ENCODE data around the gene JMJD4.

The JMJD4 gene

GRCh38 chr1:227749225-227749624 lies 14.1 kb upstream of the JMJD4 start:
- no peak for FAIRE-seq

DNA sequence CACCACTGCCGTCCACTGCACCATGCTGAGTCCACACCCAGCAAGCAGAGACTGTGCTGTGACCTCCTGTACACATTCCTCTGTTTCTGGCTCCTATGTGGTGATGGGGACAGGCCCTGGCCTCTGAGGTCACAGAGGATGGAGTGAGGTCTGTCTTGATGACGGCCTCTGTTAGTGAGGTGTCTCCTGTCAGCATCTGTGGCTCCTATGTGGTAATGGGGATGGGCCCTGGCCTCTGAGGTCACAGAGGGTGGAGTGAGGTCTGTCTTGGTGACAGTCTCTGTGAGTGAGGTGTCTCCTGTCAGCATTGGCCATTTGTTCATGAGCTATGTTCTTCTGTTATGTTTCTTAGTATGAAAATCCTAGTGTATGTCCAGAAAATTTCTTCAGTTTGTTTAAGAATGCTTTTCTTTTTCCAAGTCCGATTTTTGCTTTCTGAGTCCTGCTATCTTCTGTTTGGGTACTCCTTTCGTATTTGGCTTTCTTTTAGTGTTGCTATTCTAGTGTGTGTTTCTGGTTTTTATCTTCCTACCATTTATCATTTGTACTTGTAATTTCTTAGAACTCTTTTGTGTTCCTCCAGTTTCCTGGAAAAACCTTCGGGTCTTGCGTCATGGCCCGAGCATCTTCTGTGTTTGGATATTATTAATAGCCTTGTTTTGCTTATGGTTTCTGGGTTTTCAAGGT lies 13.5 kb upstream of the JMJD4 start:
- no peak for FAIRE-seq

DNA sequence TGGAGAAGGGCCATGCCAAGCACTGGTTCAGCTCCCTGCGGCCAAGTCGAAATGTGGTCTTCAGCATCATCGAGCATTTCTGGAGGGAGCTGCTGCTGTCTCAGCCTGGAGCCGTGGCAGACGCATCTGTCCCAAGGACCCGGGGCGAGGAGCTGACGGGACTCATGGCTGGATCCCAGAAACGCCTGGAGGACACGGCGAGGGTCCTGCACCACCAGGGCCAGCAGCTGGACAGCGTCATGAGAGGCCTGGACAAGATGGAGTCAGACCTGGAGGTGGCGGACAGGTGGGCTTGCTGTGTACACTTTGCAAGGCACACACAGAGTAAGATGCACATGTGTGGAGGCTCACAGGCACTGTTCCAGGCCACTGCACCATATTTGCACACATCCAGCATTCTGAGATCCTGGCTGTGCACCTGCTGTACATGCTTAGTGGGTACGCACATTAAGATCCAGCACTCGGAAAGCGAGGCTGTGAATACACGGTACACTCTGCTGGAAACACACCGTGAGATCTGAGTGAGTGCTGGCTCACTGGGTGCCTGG lies 12.9 kb upstream of the JMJD4 start:
- FAIRE-seq: no peak

DNA sequence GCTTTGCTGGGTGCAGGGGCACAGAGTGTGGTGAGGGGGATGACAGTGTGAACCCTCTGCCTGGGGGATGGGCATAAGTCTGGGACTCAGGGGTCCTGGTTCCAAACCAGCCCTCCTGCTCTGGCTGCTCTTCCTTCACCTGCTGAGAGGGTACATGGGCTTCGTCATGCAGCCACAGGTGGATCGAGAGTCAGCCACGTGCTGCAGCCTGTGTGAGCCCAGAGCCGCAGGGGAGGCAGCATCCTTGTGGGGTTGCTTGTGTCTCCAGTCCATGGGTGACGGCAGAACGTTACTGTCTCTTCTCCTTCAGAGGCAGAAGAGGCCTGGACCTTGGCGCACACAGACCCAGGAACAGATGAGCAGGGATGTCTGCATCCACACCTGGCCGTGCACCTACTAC lies 12.3 kb upstream of the JMJD4 start:
- FAIRE-seq: no peak

DNA sequence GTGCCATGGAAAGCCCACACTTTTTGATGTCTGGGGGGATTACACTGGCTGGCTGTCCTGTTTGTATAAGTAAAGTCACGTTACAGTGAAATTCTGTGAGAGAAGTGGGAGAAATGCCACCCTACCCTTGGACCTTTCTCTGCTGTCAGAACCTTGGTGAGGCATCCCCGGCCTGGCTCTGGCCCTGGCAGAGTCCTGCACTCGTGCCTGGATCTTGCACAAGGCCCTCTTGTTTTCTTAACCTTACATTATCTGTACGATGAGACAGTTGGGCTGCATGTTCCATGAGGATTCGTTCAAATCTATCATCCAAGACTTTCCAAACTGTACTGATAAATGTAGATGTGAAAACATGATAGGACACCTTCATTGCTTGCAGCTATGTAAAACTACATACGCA lies 11.6 kb upstream of the JMJD4 start:
- no peak for FAIRE-seq

DNA sequence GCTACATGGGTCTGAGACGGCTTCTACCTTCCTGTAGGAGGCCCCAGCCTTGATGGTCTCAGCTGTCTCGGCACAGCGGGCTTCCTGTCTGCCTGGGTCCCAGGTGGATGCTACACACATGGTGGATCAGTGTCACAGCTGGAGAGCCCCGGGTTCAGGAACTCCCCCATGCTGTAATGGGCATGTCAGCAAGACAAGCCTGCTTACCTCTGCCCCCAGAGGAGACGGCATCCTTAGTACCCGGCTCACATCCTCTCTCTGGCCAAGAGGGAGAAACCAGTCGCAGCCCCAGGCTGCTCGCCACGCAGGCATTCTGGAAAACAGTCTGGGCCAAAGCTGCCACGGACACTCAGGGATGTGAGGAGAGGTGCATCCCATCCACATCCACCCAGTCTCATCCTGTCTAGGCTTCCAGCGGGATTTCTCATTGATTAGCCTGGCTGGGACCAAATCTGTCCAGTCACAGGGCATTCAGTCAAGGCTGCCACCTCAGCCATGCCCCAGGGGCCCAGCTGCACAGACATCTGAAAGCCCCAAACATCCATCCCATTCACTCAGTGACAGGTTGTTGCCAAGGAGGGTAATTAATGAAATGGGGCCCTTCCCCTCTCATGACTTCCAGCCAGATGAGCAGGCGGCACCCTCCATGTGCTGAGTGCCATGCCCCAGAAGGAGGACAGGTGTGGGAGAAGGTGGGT lies 10.6 kb upstream of the JMJD4 start:
- FAIRE-seq: no peak

DNA sequence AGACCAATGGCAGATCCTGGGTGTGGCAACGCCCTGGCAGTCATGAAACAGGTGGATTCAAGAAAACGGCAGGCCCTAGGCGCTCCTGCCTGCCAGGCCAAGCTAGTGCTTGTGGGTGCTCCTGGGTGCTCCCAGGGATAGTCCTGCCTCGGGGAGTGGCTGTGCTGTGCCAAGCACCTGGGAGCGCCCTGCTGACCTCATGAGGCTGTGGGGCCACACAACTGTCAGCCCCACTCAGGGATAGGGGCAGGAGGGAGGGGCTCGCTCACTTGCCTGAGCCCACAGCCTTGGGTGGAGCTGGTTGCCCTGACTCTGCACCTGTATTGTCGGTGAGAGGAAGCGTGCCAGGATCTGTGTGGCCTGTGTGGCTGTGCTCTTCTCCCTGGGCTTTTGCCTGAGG lies 9.6 kb upstream of the JMJD4 start:
- FAIRE-seq: no peak

DNA sequence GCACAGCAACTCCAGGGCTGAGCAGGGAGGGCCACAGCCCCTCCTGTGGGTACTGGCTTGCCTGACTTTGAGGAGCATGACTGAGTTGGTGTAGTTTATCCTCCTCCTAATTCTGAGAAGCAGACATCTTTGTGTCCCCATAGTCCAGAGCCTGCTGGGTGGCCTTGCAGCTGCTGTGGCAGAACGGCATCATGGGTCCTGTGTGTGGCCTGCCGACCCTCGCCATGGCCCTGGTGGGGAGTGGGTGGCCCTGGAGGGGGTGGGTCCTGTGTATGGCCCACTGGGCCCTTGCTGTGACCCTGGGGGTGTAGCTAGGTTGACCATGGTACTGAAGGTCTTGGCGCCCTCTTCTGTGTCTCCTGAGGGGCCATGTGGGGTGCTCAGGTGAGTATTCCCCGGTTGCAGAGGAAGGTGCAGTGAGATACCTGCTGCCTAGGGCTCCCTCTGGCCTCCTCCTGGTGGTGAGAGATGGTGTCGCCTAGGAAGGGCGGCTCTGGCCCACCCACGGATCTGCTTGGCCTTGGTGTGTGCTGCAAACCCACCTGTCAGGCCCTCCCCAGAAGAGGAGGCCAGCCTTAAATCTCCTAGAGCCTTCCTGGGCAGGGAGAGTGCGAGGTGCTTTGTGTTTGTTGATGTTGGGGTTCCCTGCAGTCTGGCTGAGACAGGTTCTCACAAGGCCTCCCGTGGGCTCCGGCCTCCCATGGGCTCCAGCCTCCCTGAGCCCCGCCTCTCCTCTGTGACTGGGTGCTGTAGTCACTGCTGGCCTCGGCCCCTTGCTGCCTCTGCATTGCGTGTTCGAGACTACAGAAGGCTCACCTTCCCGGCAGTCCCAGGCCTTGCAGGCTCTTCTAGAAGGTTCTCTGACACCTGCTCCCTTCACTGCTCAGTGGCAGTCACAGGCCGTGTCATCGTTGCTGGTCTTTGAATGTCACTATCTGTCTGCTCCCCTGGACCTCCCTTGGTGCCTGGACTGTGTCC lies 7.9 kb upstream of the JMJD4 start:
- no peak for FAIRE-seq

DNA sequence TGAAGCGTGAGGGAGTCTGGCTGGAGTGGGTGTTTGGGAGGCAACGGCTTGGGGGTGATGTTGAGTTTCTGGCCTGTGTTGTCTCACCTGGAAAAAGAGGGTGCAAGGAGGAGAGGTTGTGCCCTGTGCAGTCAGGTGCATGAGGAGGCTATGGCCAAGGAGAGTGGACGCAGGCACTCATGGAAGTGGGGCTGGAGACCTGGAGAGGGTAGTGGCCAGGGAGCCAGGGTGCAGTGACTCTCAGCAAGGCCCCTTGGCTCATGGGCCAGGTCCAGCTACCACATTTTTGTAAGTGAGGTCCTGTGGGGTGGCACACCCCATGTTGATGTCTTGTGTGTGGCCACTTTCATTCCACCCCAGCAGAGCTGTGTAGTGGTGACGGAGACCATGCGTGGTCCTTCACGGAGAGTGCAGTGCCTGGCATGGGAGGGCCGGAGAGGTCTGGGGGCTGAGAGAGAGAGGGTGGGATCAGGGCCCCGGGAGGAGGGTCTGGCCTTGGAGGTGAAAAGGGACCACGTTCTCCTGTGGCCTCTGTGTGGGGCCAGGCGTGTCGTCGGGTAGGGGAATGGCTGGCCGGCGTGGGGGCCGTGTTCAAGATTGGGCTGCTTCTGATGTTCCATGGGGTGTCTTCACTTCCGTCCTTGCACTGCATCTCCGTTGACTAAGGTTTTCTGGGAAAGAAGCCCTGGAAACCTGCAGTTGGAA lies 6.2 kb upstream of the JMJD4 start:
- no peak for FAIRE-seq

DNA sequence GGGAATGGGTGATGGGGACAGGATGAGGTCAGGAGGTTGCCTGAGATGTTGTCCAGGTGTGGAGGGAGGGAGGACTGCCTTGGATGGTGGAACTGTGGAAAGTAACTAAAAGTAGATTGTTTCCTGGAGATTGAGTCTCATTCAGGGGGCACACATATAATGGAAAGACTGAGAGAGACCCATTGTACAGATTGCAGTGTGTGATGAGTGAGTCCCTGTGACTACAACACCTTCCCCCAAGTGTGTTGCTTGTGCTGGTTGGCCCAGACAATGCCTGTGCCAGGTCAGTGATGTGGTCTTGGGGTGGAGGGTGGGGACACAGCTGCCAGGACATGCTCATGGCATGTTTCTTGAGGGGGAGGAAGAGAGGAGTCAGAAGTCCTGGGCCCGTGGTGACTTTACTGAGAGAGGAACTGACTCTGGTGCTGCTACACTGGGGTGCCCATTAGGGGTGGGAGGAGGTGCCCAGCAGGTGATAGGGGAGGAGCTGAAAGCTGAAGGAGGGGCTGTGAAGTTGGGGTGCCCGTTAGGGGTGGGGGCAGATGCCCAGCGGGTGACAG lies 5.4 kb upstream of the JMJD4 start:
- FAIRE-seq: no peak

DNA sequence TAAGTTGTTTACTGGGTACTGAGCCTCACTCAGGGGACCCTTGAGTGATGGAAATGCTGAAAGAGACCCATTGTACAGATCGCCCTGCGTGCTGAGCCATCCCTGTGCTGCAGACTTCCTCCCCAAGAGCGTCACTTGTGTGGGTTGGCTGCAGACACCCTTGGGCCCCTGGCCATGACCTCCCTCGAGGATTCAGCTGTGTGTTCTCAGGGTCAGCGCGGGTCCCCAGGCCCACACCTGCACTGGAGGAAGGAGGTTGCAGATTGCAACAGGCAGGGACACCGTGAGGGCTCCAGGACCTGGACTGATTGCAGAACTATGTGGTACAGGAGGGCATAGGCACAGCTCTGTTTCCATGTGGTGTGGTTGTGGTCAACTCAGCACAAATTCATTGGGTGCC lies 4.5 kb upstream of the JMJD4 start:
- no peak for FAIRE-seq

- FAIRE-seq: no peak
Measured at GRCh38 chr1:227738820-227739219, 3.7 kb upstream of the JMJD4 start.

- no peak for FAIRE-seq
Measured at GRCh38 chr1:227736814-227737432, 1.8 kb upstream of the JMJD4 start.

DNA sequence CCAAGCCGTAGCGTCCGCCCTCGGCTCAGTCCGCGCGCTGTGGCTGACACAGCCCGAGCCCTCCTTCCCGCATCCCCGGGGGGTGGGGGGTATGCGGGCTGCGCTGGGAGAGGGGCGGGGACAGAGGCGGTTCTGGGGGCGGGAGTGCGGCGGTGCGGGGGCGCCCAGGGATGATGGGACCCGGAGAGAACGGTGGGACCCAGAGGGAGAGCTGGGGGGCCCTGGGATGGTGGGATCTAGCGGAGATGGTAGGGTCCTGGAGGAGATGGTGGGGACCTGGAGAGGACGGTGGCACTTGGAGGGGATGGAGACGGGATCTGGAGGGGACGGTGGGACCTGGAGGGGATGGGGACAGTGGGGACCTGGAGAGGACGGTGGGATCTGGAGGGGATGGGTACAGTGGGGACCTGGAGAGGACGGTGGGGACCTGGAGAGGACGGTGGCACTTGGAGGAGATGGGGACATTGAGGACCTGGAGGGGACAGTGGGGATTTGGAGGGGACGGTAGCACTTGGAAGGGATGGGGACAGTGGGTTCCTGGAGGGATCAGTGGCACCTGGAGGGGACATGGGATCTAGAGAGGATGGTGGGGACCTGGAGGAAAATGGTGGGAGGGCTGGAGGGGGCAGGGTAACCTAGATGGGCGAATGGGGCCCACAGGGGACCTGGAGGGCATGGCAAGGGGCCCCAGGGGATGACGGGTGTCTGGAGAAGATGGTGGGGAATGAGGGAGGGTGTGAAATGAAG lies 610 bp upstream of the JMJD4 start:
- FAIRE-seq: no peak

DNA sequence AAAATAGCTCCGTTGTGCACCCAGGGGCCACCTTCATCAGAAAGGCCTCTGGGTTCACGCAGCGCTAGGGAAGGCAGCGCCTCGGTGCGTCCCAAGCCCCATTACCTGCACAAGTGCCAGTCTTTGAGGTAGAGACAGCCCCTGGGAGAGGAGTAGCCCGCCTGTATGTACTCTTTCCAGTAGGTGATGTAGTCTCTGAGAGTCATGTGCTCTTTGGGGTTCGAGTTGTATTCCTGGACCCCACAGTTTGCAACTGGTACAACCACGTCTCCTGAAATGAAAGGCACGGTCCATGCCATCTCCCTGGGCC lies 601 bp downstream of the JMJD4 start:
- no peak for FAIRE-seq

DNA sequence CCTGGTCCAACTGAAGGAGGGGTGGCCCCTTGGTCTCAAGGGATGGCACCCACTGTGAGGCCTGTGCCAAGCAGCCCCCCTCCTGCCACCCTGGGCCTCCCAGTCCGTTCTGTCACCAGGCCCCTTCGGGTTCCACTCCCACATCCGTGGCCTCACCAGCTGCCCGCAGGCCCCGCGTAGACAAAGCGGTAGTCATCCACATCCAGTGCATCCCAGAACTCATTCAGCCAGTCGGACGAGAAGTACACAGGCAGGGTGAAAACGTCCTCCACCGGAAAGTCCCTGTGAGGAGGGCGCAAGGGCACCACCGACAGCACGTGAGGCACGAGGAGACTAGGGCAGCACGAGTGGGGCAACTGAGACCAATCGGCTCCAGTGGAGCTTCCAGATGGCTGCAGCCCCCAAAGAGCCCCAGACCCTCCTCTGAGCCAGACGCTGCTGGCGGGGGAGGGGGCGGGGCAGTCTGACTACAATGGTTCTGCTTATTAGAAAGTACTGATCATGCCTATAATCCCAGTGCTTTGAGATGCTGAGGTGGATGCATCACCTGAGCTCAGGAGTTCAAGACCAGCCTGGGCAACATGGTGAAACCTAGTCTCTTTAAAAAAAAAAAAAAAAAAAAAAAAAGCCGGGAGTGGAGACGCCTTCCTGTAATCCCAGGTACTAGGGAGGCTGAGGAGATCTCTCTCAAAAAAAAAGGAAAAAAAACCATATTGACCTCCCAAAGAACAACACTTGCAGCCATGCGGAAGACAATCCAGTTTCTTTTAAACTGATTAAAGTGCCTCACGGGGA lies 1.2 kb downstream of the JMJD4 start:
- FAIRE-seq: no peak

- no peak for FAIRE-seq
Measured at GRCh38 chr1:227733309-227733705, 1.8 kb downstream of the JMJD4 start.

DNA sequence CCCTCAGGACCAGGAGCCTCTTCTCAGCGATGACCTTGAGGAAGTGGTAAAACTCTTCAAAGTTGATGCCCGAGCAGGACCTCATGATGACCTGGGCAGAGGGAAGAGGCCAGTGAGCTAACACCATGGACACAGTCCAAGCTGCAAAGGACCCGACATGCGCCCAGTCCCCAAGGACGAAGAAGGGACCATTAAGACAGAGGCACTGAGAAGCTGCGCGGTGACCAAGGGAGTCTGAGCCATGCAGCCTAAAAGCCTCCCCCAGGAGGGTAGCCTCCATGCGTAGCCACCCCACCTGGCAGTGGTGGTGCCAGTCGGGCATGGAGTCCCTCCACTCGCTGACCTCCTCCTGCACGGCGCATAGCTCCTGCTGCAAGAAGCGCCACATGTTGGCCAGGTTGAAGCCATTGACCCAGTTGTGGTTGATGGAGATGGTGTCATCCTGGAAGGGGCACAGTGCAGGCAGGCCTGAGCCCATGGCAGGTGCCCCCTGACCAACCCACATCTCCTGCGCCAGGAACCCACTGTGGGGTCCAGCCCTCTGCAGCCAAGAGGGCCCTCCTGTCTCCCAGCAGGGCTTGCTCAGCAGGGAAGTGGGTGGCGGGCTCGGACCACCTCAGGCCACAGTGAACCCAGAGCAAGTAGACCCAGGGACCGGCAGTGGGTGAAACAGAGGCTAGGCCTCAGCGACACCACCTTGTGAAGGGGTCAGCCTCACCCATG lies 2.4 kb downstream of the JMJD4 start:
- no peak for FAIRE-seq

GRCh38 chr1:227731696-227732585 lies 3.2 kb downstream of the JMJD4 start:
- FAIRE-seq: no peak

Data from islet of Langerhans (tissue), 1 donor.